Fibroblast of lung (primary cell): ENCODE data around the gene TSC1. TPM values are rescaled to one million over a fixed set of nuclear protein-coding genes. Genes with fewer than 3 reads are reported as not detected.

Experiments used
- DNase-seq, 2 donors: peaks; one replicate each; pipeline versions ENCODE4 v3.0.0 to v3.0.0-alpha.2; 2010; ENCODE audit warnings: low read depth in 2 of 2
- H2AFZ ChIP-seq: 2 replicates; pipeline ENCODE4 v1.5.1; 2012; ENCODE audit warnings: low read length, control low read depth, inconsistent platforms
- H3K27ac ChIP-seq: 2 replicates; pipeline ENCODE4 v1.5.1; 2011; ENCODE audit warnings: low read length, control low read depth; ENCODE audit not compliant: insufficient read depth
- H3K27me3 ChIP-seq: 2 replicates; pipeline ENCODE4 v1.5.1; 2011; ENCODE audit warnings: mild to moderate bottlenecking, low read length; ENCODE audit not compliant: control insufficient read depth, insufficient read depth
- H3K36me3 ChIP-seq: 2 replicates; pipeline ENCODE4 v1.5.1; 2011; ENCODE audit warnings: low read length; ENCODE audit not compliant: control insufficient read depth, insufficient read depth
- H3K4me1 ChIP-seq: 2 replicates; pipeline ENCODE4 v1.5.1; 2011; ENCODE audit warnings: low read length; ENCODE audit not compliant: control insufficient read depth, insufficient read depth; ENCODE audit errors: extremely low read depth
- H3K4me2 ChIP-seq: 2 replicates; pipeline ENCODE4 v1.5.1; 2011; ENCODE audit warnings: low read length, control low read depth; ENCODE audit not compliant: insufficient read depth; ENCODE audit errors: extremely low read depth
- H3K4me3 ChIP-seq, 4 experiments: fragments of 200-600 bp in 1 of 4; sonication (generic) in 1 of 4; replicated peaks in 1 of 4; 2 replicates each; pipeline ENCODE4 v1.5.1; 2011 to 2016; ENCODE audit warnings: low read length in 4 of 4, low read depth in 3 of 4, mild to moderate bottlenecking in 3 of 4, control low read depth in 2 of 4, inconsistent platforms in 1 of 4, mixed read lengths in 1 of 4; ENCODE audit not compliant: insufficient read depth in 1 of 4; ENCODE audit errors: control extremely low read depth in 1 of 4
- H3K79me2 ChIP-seq: 2 replicates; pipeline ENCODE4 v1.5.1; 2012; ENCODE audit warnings: mild to moderate bottlenecking, low read length, inconsistent platforms; ENCODE audit not compliant: control insufficient read depth, insufficient read depth
- H3K9ac ChIP-seq: 2 replicates; pipeline ENCODE4 v1.5.1; 2011; ENCODE audit warnings: mild to moderate bottlenecking, low read length, control low read depth; ENCODE audit not compliant: insufficient read depth
- H3K9me3 ChIP-seq: 2 replicates; pipeline ENCODE4 v1.5.1; 2012; ENCODE audit warnings: low read depth, low read length; ENCODE audit not compliant: control insufficient read depth, insufficient read depth
- H4K20me1 ChIP-seq: 2 replicates; pipeline ENCODE4 v1.5.1; 2011; ENCODE audit warnings: low read length; ENCODE audit not compliant: control insufficient read depth, insufficient read depth; ENCODE audit errors: extremely low read depth
- EZH2 ChIP-seq: IDR thresholded peaks from 2 replicates; pipeline ENCODE4 v1.5.1; 2012; ENCODE audit warnings: low read length, control low read depth, mild to moderate bottlenecking; ENCODE audit errors: missing control alignments
- polyA plus RNA-seq, 2 donors: library from polyadenylated mRNA; depleted of rRNA in 1 of 2; stranded (reverse) in 1 of 2; unstranded in 1 of 2; fragments of >200 nt; gene quantifications; 2 replicates each; pipeline ENCODE4 v1.2.1, GENCODE V29; 2011 to 2012; ENCODE audit warnings: missing spikeins in 1 of 2
- total RNA-seq: library from RNA; depleted of rRNA; stranded (reverse); fragments of >200 nt; gene quantifications from 2 replicates; pipeline ENCODE4 v1.2.1, GENCODE V29; 2014
- TF ChIP-seq, protein P1 (sequence below), 2 donors: IDR thresholded peaks in 1 of 2; conservative IDR thresholded peaks in 1 of 2; 1 replicate in 1 of 2; 2 replicates in 1 of 2; pipeline ENCODE4 v1.5.1; 2011 to 2012; ENCODE audit warnings: low read length in 2 of 2, control low read depth in 1 of 2, inconsistent platforms in 1 of 2, low read depth in 1 of 2, mild to moderate bottlenecking in 1 of 2

The TSC1 gene
- total and polyA plus RNA-seq, 2 donors (not counting 1 experiment from before 2014, with no cell fraction given), result 41.5 to 48.0 TPM

DNA sequence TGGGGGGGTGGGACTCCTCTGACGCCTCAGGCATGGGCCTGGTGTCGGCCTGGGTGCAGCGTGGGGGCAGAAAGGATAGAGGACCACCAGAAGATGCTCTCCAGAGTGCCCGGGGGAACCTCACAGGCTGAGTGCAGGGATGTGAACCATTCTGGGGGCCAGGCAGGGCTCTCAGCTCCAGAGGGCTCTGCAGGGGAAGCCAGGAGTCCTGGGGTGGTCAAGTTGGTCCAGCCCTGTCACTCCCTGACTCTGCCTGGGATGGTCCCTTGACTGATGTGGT is 40.6 kb upstream of the TSC1 start:
- Histone ChIP-seq H3K27ac (no peak overlapping the region), H3K9ac (no peak overlapping the region), H3K4me3 (no peak overlapping the region), H2AFZ (no peak overlapping the region), H3K36me3 (no peaks in the 10 kb centered on the region), H3K4me1 (no peaks in the 10 kb centered on the region), H3K79me2 (no peaks in the 10 kb centered on the region), H3K4me2 (no peak overlapping the region), H3K9me3 (no peaks in the 10 kb centered on the region), H4K20me1 (no peaks in the 10 kb centered on the region), H3K27me3 (peaks cover 11% of the 10 kb centered on the region)
- no peak for TF ChIP-seq EZH2
- TF ChIP-seq, protein P1, sequence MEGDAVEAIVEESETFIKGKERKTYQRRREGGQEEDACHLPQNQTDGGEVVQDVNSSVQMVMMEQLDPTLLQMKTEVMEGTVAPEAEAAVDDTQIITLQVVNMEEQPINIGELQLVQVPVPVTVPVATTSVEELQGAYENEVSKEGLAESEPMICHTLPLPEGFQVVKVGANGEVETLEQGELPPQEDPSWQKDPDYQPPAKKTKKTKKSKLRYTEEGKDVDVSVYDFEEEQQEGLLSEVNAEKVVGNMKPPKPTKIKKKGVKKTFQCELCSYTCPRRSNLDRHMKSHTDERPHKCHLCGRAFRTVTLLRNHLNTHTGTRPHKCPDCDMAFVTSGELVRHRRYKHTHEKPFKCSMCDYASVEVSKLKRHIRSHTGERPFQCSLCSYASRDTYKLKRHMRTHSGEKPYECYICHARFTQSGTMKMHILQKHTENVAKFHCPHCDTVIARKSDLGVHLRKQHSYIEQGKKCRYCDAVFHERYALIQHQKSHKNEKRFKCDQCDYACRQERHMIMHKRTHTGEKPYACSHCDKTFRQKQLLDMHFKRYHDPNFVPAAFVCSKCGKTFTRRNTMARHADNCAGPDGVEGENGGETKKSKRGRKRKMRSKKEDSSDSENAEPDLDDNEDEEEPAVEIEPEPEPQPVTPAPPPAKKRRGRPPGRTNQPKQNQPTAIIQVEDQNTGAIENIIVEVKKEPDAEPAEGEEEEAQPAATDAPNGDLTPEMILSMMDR (conservative IDR thresholded peaks at IDR 0.05 in 1 of 2, IDR thresholded peaks at IDR 0.05 in 1 of 2; ENCODE audit: low read depth in 1 of 2, low read length in 2 of 2), result no peak
- no peak for DNase-seq

DNA sequence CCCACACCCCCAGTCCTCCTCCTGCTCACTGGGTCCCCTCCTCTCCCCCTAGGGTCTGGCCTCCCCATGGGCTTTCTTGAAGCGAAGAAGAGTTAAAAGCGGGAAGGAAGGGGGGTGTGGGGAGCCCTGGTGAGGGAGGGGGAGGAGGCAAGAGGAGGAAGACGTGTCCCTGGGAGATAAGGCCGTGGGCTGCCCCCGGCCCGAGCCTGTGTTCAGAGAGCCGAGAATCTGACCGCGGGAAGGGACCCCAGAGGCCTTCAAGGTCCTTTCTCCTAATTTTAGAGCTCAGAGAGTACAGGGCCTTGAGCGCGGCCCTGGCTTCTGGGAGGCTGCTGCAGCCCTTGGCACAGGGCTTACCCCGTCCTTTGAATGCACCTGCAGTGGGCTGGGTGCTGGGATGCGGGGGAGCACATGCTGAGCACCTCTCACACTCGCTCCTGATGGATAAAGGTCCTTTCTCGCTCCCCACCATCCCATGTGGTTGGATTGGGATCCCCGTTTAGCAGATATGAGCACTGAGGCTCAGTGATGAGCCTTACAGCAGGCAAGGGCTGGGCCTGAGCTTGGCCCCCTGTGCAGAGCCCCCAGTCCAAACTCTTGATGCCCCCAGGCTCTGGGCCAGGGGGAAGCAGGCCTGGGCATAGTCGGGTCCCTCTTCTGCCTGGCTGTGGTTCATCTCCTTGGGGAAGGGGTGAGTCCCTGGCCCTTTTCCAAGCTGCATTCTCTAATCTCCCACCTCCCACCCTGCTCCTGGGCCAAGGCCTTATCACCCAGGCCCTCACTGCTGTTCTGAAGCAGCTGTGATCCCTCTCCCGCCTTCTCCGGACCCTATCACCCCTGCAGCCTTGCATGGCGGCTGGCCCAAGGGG is 40.0 kb upstream of the TSC1 start:
- H3K4me3 ChIP-seq, result no peak overlapping the region
- H3K27me3 ChIP-seq, result peaks cover 15% of the 10 kb centered on the region
- H3K27ac ChIP-seq, result no peak overlapping the region
- no peaks in the 10 kb centered on the region for H3K9me3 ChIP-seq
- H3K36me3 ChIP-seq, result no peaks in the 10 kb centered on the region
- H2AFZ ChIP-seq, result no peak overlapping the region
- no peak overlapping the region for H3K9ac ChIP-seq
- DNase-seq, result no peak
- H3K79me2 ChIP-seq, result no peaks in the 10 kb centered on the region
- no peaks in the 10 kb centered on the region for H3K4me1 ChIP-seq
- H4K20me1 ChIP-seq, result no peaks in the 10 kb centered on the region
- TF ChIP-seq EZH2, result no peak
- TF ChIP-seq, protein P1 (conservative IDR thresholded peaks at IDR 0.05 in 1 of 2, IDR thresholded peaks at IDR 0.05 in 1 of 2; ENCODE audit: low read depth in 1 of 2, low read length in 2 of 2), result no peak
- no peak overlapping the region for H3K4me2 ChIP-seq

DNA sequence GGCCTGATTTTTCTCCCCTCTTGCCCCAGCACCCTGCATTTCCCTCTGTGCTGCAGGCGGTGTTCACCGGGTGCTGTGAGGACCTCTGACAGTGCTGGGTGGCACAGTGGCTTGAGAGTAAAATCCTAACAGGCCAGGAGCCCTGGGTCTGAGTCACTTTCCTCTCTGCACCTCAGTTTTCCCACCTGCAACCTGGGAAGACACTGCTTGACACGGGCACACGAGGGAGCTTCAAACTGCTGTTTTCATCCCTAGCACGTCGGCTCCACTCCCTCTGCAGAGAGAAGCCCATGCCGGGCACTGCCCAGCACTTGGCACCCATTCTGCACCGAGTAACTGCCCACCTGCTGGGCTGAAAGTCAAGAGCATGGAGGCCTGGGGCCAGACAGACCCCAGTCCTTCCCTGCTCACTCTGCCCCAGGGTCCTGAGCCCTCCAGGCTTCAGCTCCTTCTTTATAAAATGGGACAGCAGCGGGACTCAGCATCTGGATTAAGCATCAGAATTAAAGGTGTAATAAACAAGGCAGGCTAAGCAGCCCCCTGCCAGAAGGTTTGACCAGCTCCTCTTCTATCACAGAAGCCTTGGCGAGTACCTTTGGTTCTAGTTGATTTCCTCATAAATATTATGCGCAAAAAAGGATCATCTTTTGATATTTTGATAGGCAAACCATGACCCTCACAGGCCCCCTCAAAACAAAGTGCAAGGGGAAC is 39.2 kb upstream of the TSC1 start:
- H3K4me3 ChIP-seq, result no peak overlapping the region
- no peak for DNase-seq
- no peaks in the 10 kb centered on the region for H4K20me1 ChIP-seq
- H3K9me3 ChIP-seq, result no peaks in the 10 kb centered on the region
- H3K9ac ChIP-seq, result no peak overlapping the region
- H3K36me3 ChIP-seq, result no peaks in the 10 kb centered on the region
- no peak overlapping the region for H3K4me2 ChIP-seq
- H3K27me3 ChIP-seq, result peaks cover 21% of the 10 kb centered on the region
- H3K4me1 ChIP-seq, result no peaks in the 10 kb centered on the region
- TF ChIP-seq, protein P1 (conservative IDR thresholded peaks at IDR 0.05 in 1 of 2, IDR thresholded peaks at IDR 0.05 in 1 of 2; ENCODE audit: low read depth in 1 of 2, low read length in 2 of 2), result no peak
- TF ChIP-seq EZH2, result no peak
- no peak overlapping the region for H3K27ac ChIP-seq
- H3K79me2 ChIP-seq, result no peaks in the 10 kb centered on the region
- H2AFZ ChIP-seq, result no peak overlapping the region
